ENCODE measurements around the gene MATK.
A peak's percentile ranks its signal among the peaks of the same experiment; 100 is the strongest.

MATK gene

GRCh38 chr19:3790209-3790734 is 4.1 kb upstream of the MATK start:
- no peak for DNase-seq (ENCODE audit: low spot score)

GRCh38 chr19:3788996-3789778 is 3.0 kb upstream of the MATK start:
- DNase-seq (ENCODE audit: low spot score): peak; percentile 52

- DNase-seq (ENCODE audit: low spot score): no peak
These were observed 687 bp downstream of the MATK start for GRCh38 chr19:3785451-3785937.

- no peak for DNase-seq (ENCODE audit: low spot score)
These were observed 1.4 kb downstream of the MATK start for GRCh38 chr19:3784607-3785450.

GRCh38 chr19:3783660-3784584 is 2.3 kb downstream of the MATK start:
- peak; percentile 43 for DNase-seq (ENCODE audit: low spot score)

- no peak for DNase-seq (ENCODE audit: low spot score)
These were observed 3.3 kb downstream of the MATK start for GRCh38 chr19:3782903-3783302.

GRCh38 chr19:3782330-3782729 is 3.9 kb downstream of the MATK start:
- no peak for DNase-seq (ENCODE audit: low spot score)

GRCh38 chr19:3781603-3782002 is 4.6 kb downstream of the MATK start:
- DNase-seq (ENCODE audit: low spot score): no peak

GRCh38 chr19:3780786-3781304 is 5.3 kb downstream of the MATK start:
- no peak for DNase-seq (ENCODE audit: low spot score)

GRCh38 chr19:3778899-3779723 is 7.1 kb downstream of the MATK start:
- DNase-seq (ENCODE audit: low spot score): no peak

GRCh38 chr19:3778104-3778867 is 7.9 kb downstream of the MATK start:
- no peak for DNase-seq (ENCODE audit: low spot score)

GRCh38 chr19:3776479-3777040 is 9.6 kb downstream of the MATK start:
- DNase-seq (ENCODE audit: low spot score): no peak

- no peak for DNase-seq (ENCODE audit: low spot score)
These were observed 10.3 kb downstream of the MATK start for GRCh38 chr19:3775831-3776230.

GRCh38 chr19:3775374-3775711 is 10.8 kb downstream of the MATK start:
- no peak for DNase-seq (ENCODE audit: low spot score)

- no peak for DNase-seq (ENCODE audit: low spot score)
These were observed 11.4 kb downstream of the MATK start for GRCh38 chr19:3774621-3775373.

GRCh38 chr19:3773814-3774515 is 12.2 kb downstream of the MATK start:
- DNase-seq (ENCODE audit: low spot score): no peak

GRCh38 chr19:3771906-3772455 is 14.2 kb downstream of the MATK start, which contains the start of gene RAX2:
Gene RAX2 (minus strand): TSS chr19:3772228. CDS start chr19:3771742, 486 bp downstream.
- DNase-seq (ENCODE audit: low spot score): no peak
